Measurements from ENCODE around the gene MPHOSPH6. TPM values are rescaled to one million over a fixed set of nuclear protein-coding genes. Genes with fewer than 3 reads are reported as not detected.

Gene MPHOSPH6
- total and polyA plus RNA-seq, 2 of the 13 experiments (the other 11 are each of a cell fraction or from before 2014, with no cell fraction given) = 28.4 to 76.4 TPM

DNA sequence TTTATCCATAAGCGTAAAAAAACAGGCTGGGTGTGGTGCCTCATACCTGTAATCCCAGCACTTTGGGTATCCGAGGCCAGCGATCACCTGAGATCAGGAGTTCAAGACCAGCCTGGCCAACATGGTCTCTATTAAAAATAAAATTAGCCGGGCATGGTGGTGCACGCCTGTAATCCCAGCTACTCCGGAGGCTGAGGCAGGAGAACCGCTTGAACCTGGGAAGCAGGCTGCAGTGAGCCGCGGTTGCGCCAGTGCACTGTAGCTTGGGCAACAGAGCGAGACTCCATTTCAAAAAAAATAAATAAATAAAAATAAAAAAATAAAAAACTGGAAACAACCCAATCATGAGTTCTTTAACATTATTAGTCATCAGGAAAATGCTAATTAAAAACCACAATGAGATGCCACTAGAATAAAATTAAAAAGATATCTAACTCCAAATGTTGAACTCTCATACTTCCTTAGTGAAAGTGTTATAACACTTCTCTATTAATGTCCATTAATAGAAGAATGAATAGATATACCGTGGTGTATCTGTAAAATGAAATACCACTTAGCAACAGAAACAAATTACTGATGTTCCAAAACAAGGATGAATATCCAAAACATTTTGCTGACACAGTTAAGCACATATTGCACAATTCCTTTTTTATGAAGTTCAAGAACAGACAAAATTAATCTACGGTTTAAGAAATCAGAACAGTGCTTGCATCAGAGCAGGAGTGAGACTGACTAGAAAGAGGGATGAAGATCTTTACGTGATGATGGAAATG is 13.1 kb downstream of the MPHOSPH6 start (continued):
- TF ChIP-seq, protein P1, sequence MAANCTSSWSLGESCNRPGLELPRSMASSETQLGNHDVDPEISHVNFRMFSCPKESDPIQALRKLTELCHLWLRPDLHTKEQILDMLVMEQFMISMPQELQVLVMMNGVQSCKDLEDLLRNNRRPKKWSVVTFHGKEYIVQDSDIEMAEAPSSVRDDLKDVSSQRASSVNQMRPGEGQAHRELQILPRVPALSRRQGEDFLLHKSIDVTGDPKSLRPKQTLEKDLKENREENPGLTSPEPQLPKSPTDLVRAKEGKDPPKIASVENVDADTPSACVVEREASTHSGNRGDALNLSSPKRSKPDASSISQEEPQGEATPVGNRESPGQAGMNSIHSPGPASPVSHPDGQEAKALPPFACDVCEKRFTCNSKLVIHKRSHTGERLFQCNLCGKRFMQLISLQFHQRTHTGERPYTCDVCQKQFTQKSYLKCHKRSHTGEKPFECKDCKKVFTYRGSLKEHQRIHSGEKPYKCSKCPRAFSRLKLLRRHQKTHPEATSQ (CRISPR knock-in tag; IDR thresholded peaks at IDR 0.05; ENCODE audit: borderline replicate concordance) = no peak
- no peak for TF ChIP-seq IKZF4 (CRISPR knock-in tag; IDR thresholded peaks at IDR 0.05; ENCODE audit: borderline replicate concordance, low read depth, not compliant biosample characterization)
- no peak for TF ChIP-seq ETV5 (CRISPR knock-in tag; IDR thresholded peaks at IDR 0.05; ENCODE audit: borderline replicate concordance)
- no peak for TF ChIP-seq RFX5 (IDR thresholded peaks at IDR 0.05; ENCODE audit: low read depth, low read length)
- TF ChIP-seq MAFF (IDR thresholded peaks at IDR 0.05; ENCODE audit: low read depth, low read length) = peak; percentile 41; the same call in 1 of the 2 replicates
- no peak for TF ChIP-seq ZNF547 (CRISPR knock-in tag; IDR thresholded peaks at IDR 0.05)
- TF ChIP-seq, protein P2, sequence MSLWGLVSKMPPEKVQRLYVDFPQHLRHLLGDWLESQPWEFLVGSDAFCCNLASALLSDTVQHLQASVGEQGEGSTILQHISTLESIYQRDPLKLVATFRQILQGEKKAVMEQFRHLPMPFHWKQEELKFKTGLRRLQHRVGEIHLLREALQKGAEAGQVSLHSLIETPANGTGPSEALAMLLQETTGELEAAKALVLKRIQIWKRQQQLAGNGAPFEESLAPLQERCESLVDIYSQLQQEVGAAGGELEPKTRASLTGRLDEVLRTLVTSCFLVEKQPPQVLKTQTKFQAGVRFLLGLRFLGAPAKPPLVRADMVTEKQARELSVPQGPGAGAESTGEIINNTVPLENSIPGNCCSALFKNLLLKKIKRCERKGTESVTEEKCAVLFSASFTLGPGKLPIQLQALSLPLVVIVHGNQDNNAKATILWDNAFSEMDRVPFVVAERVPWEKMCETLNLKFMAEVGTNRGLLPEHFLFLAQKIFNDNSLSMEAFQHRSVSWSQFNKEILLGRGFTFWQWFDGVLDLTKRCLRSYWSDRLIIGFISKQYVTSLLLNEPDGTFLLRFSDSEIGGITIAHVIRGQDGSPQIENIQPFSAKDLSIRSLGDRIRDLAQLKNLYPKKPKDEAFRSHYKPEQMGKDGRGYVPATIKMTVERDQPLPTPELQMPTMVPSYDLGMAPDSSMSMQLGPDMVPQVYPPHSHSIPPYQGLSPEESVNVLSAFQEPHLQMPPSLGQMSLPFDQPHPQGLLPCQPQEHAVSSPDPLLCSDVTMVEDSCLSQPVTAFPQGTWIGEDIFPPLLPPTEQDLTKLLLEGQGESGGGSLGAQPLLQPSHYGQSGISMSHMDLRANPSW (CRISPR knock-in tag; IDR thresholded peaks at IDR 0.05; ENCODE audit: borderline replicate concordance) = no peak
- TF ChIP-seq SRF (IDR thresholded peaks at IDR 0.05; ENCODE audit: low read depth, low read length) = no peak
- no peak for TF ChIP-seq POLR2AphosphoS5 (IDR thresholded peaks at IDR 0.05; ENCODE audit: low read depth, low read length)
- no peak for TF ChIP-seq PHF21A (CRISPR knock-in tag; IDR thresholded peaks at IDR 0.05)
- TF ChIP-seq GTF3A (CRISPR knock-in tag; conservative IDR thresholded peaks at IDR 0.05) = no peak
- TF ChIP-seq CEBPB (IDR thresholded peaks at IDR 0.05; ENCODE audit: borderline replicate concordance, low read depth, low read length) = peak; percentile 81
- peak; percentile 43; the same call in 1 of the 2 replicates for TF ChIP-seq CEBPG (CRISPR knock-in tag; IDR thresholded peaks at IDR 0.05)
- no peak for TF ChIP-seq ZNF543 (CRISPR knock-in tag; IDR thresholded peaks at IDR 0.05)

All from HepG2 (cell line).